Measurements from ENCODE around the gene PC.

Gene PC

GRCh38 chr11:66881927-66882452 is 76.2 kb downstream of the PC start:
- DNase-seq (ENCODE audit: low read depth): no peak

GRCh38 chr11:66881451-66881835 is 76.7 kb downstream of the PC start:
- DNase-seq (ENCODE audit: low read depth): no peak

GRCh38 chr11:66880496-66881450 is 77.4 kb downstream of the PC start:
- DNase-seq (ENCODE audit: low read depth): no peak

- no peak for DNase-seq (ENCODE audit: low read depth)
Measured at GRCh38 chr11:66879999-66880398, 78.2 kb downstream of the PC start.

- no peak for DNase-seq (ENCODE audit: low read depth)
Measured at GRCh38 chr11:66879583-66879982, 78.6 kb downstream of the PC start.

- DNase-seq (ENCODE audit: low read depth): no peak
Measured at GRCh38 chr11:66879000-66879399, 79.2 kb downstream of the PC start.

- no peak for DNase-seq (ENCODE audit: low read depth)
Measured at GRCh38 chr11:66878474-66878873, 79.7 kb downstream of the PC start.

GRCh38 chr11:66877588-66878385 is 80.4 kb downstream of the PC start:
- DNase-seq (ENCODE audit: low read depth): no peak

GRCh38 chr11:66875378-66875777 is 82.8 kb downstream of the PC start:
- no peak for DNase-seq (ENCODE audit: low read depth)

- no peak for DNase-seq (ENCODE audit: low read depth)
Measured at GRCh38 chr11:66874232-66874631, 84.0 kb downstream of the PC start.

GRCh38 chr11:66871521-66871901 is 86.7 kb downstream of the PC start:
- no peak for DNase-seq (ENCODE audit: low read depth)

- DNase-seq (ENCODE audit: low read depth): no peak
Measured at GRCh38 chr11:66870616-66871520, 87.3 kb downstream of the PC start.

GRCh38 chr11:66870131-66870530 is 88.1 kb downstream of the PC start:
- DNase-seq (ENCODE audit: low read depth): no peak

- DNase-seq (ENCODE audit: low read depth): no peak
Measured at GRCh38 chr11:66869567-66869870, 88.7 kb downstream of the PC start.

- no peak for DNase-seq (ENCODE audit: low read depth)
Measured at GRCh38 chr11:66868726-66869566, 89.2 kb downstream of the PC start.

GRCh38 chr11:66868082-66868725 is 90.0 kb downstream of the PC start:
- DNase-seq (ENCODE audit: low read depth): no peak

GRCh38 chr11:66867425-66868040 is 90.7 kb downstream of the PC start:
- DNase-seq (ENCODE audit: low read depth): no peak

- no peak for DNase-seq (ENCODE audit: low read depth)
Measured at GRCh38 chr11:66866511-66866986, 91.6 kb downstream of the PC start.

- no peak for DNase-seq (ENCODE audit: low read depth)
Measured at GRCh38 chr11:66866007-66866406, 92.2 kb downstream of the PC start.

Data from fibroblast of the conjunctiva (primary cell).